ENCODE results near the gene VAX1.
A peak's percentile ranks its signal among the peaks of the same experiment; 100 is the strongest.
"Not testable (repeated sequence)": the region's sequence is repeated elsewhere in the genome, so short reads cannot be mapped to it uniquely, and the experiment has no call there.

Gene VAX1

GRCh38 chr10:117134306-117135025, 3.6 kb downstream of the VAX1 start:
- no peak for DNase-seq

GRCh38 chr10:117134056-117134305, 4.1 kb downstream of the VAX1 start:
- no peak for DNase-seq

GRCh38 chr10:117133273-117134055, 4.6 kb downstream of the VAX1 start:
- no peak for DNase-seq

- no peak for DNase-seq
These were observed 5.3 kb downstream of the VAX1 start for GRCh38 chr10:117132751-117133231.

GRCh38 chr10:117131376-117132327, 6.4 kb downstream of the VAX1 start:
- DNase-seq = no peak

- no peak for DNase-seq
These were observed 7.2 kb downstream of the VAX1 start for GRCh38 chr10:117130862-117131375.

GRCh38 chr10:117130346-117130745, 7.7 kb downstream of the VAX1 start:
- no peak for DNase-seq

GRCh38 chr10:117126645-117127044, 11.4 kb downstream of the VAX1 start:
- not testable (repeated sequence) for DNase-seq

GRCh38 chr10:117126034-117126433, 12.0 kb downstream of the VAX1 start:
- no peak for DNase-seq

- no peak for DNase-seq
These were observed 25.9 kb downstream of the VAX1 start for GRCh38 chr10:117112220-117112619.

GRCh38 chr10:117107238-117107637, 30.8 kb downstream of the VAX1 start:
- no peak for DNase-seq

- no peak for DNase-seq
These were observed 41.4 kb downstream of the VAX1 start for GRCh38 chr10:117096599-117097201.

- DNase-seq = no peak
These were observed 43.2 kb downstream of the VAX1 start for GRCh38 chr10:117094856-117095255.

- peak; percentile 20 for DNase-seq
These were observed 45.7 kb downstream of the VAX1 start for GRCh38 chr10:117092386-117092785.

GRCh38 chr10:117090834-117091233, 47.2 kb downstream of the VAX1 start:
- DNase-seq = no peak

- DNase-seq = no peak
These were observed 50.5 kb downstream of the VAX1 start for GRCh38 chr10:117087521-117087920.

- no peak for DNase-seq
These were observed 51.5 kb downstream of the VAX1 start for GRCh38 chr10:117086546-117086945.

- DNase-seq = peak; percentile 1
These were observed 53.4 kb downstream of the VAX1 start for GRCh38 chr10:117084421-117085246.

All from NCI-H2171 treated with DMSO at 0.1 percent for 48 hours (cell line).